ES-I3 (cell line): ENCODE data around the gene ADAMTS12.

Experiments used
- H3K36me3 ChIP-seq: 2 replicates; pipeline ENCODE4 v1.6.1; 2013; ENCODE audit warnings: mild to moderate bottlenecking, low read length, control low read depth, moderate library complexity; ENCODE audit not compliant: insufficient read depth
- H3K4me1 ChIP-seq: 2 replicates; pipeline ENCODE4 v1.6.1; 2013; ENCODE audit warnings: mild to moderate bottlenecking, control low read depth, low read length; ENCODE audit not compliant: insufficient read depth
- H3K9ac ChIP-seq: 2 replicates; pipeline ENCODE4 v1.6.1; 2013; ENCODE audit warnings: low read depth, mild to moderate bottlenecking, low read length, moderate library complexity
- H3K9me3 ChIP-seq: 2 replicates; pipeline ENCODE4 v1.6.1; 2013; ENCODE audit warnings: mild to moderate bottlenecking, low read length, moderate library complexity; ENCODE audit not compliant: control insufficient read depth, insufficient read depth

Gene ADAMTS12

GRCh38 chr5:33763435-33763834 is 128.4 kb downstream of the ADAMTS12 start:
- no peaks in the 10 kb centered on the region for H3K9me3 ChIP-seq
- no peaks in the 10 kb centered on the region for H3K36me3 ChIP-seq
- H3K9ac ChIP-seq, result no peak overlapping the region
- peaks cover 21% of the 10 kb centered on the region for H3K4me1 ChIP-seq

- Histone ChIP-seq H3K36me3 (no peaks in the 10 kb centered on the region), H3K9me3 (no peaks in the 10 kb centered on the region), H3K4me1 (peaks cover 21% of the 10 kb centered on the region), H3K9ac (no peak overlapping the region)
These were observed 128.9 kb downstream of the ADAMTS12 start for GRCh38 chr5:33762859-33763258.

- Histone ChIP-seq H3K36me3 (no peaks in the 10 kb centered on the region), H3K4me1 (peaks cover 21% of the 10 kb centered on the region), H3K9ac (no peak overlapping the region), H3K9me3 (no peaks in the 10 kb centered on the region)
These were observed 130.7 kb downstream of the ADAMTS12 start for GRCh38 chr5:33761139-33761538.

- H3K4me1 ChIP-seq, result peaks cover 4% of the 10 kb centered on the region; the same call in 1 of the 2 replicates
- H3K9me3 ChIP-seq, result no peaks in the 10 kb centered on the region
- no peaks in the 10 kb centered on the region for H3K36me3 ChIP-seq
- no peak overlapping the region for H3K9ac ChIP-seq
These were observed 133.1 kb downstream of the ADAMTS12 start for GRCh38 chr5:33758737-33759136.

- Histone ChIP-seq H3K9ac (no peak overlapping the region), H3K36me3 (no peaks in the 10 kb centered on the region)
These were observed 135.3 kb downstream of the ADAMTS12 start for GRCh38 chr5:33756491-33756890.

GRCh38 chr5:33755231-33755630 is 136.6 kb downstream of the ADAMTS12 start:
- Histone ChIP-seq H3K9ac (no peak overlapping the region), H3K36me3 (no peaks in the 10 kb centered on the region), H3K4me1 (no peaks in the 10 kb centered on the region), H3K9me3 (no peaks in the 10 kb centered on the region)

More at GRCh38 chr5:33756491-33756890, 135.3 kb downstream of the ADAMTS12 start:
- no peaks in the 10 kb centered on the region for H3K4me1 ChIP-seq
- H3K9me3 ChIP-seq, result no peaks in the 10 kb centered on the region

- no peaks in the 10 kb centered on the region for H3K4me1 ChIP-seq
- no peaks in the 10 kb centered on the region for H3K36me3 ChIP-seq
- H3K9ac ChIP-seq, result no peak overlapping the region
- H3K9me3 ChIP-seq, result no peaks in the 10 kb centered on the region
These were observed 138.1 kb downstream of the ADAMTS12 start for GRCh38 chr5:33753704-33754103.

- no peaks in the 10 kb centered on the region for H3K9me3 ChIP-seq
- no peaks in the 10 kb centered on the region for H3K36me3 ChIP-seq
- no peak overlapping the region for H3K9ac ChIP-seq
- no peaks in the 10 kb centered on the region for H3K4me1 ChIP-seq
These were observed 143.0 kb downstream of the ADAMTS12 start for GRCh38 chr5:33748754-33749153.

- Histone ChIP-seq H3K36me3 (no peaks in the 10 kb centered on the region), H3K9ac (no peak overlapping the region), H3K9me3 (no peaks in the 10 kb centered on the region), H3K4me1 (no peaks in the 10 kb centered on the region)
These were observed 146.6 kb downstream of the ADAMTS12 start for GRCh38 chr5:33745101-33745770.

- no peak overlapping the region for H3K9ac ChIP-seq
- H3K9me3 ChIP-seq, result no peaks in the 10 kb centered on the region
- H3K36me3 ChIP-seq, result 0 out of 2 replicates have a peak, but pooled peaks cover 3% of the 10 kb centered on the region
- peaks cover 12% of the 10 kb centered on the region for H3K4me1 ChIP-seq
These were observed 148.7 kb downstream of the ADAMTS12 start for GRCh38 chr5:33743099-33743498.

- Histone ChIP-seq H3K4me1 (peaks cover 16% of the 10 kb centered on the region), H3K36me3 (0 out of 2 replicates have a peak, but pooled peaks cover 3% of the 10 kb centered on the region), H3K9ac (no peak overlapping the region), H3K9me3 (no peaks in the 10 kb centered on the region)
These were observed 149.6 kb downstream of the ADAMTS12 start for GRCh38 chr5:33742181-33742580.

- no peaks in the 10 kb centered on the region for H3K9me3 ChIP-seq
- no peak overlapping the region for H3K9ac ChIP-seq
- peaks cover 25% of the 10 kb centered on the region for H3K4me1 ChIP-seq
- 0 out of 2 replicates have a peak, but pooled peaks cover 3% of the 10 kb centered on the region for H3K36me3 ChIP-seq
These were observed 152.8 kb downstream of the ADAMTS12 start for GRCh38 chr5:33738967-33739366.

GRCh38 chr5:33738097-33738496 is 153.7 kb downstream of the ADAMTS12 start:
- H3K36me3 ChIP-seq, result 0 out of 2 replicates have a peak, but pooled peaks cover 3% of the 10 kb centered on the region
- H3K9ac ChIP-seq, result no peak overlapping the region
- H3K4me1 ChIP-seq, result peaks cover 25% of the 10 kb centered on the region
- H3K9me3 ChIP-seq, result no peaks in the 10 kb centered on the region

GRCh38 chr5:33737697-33738096 is 154.1 kb downstream of the ADAMTS12 start:
- Histone ChIP-seq H3K36me3 (0 out of 2 replicates have a peak, but pooled peaks cover 3% of the 10 kb centered on the region), H3K9ac (no peak overlapping the region), H3K4me1 (peaks cover 25% of the 10 kb centered on the region), H3K9me3 (no peaks in the 10 kb centered on the region)

- Histone ChIP-seq H3K9me3 (no peaks in the 10 kb centered on the region), H3K4me1 (peaks cover 25% of the 10 kb centered on the region), H3K9ac (no peak overlapping the region), H3K36me3 (0 out of 2 replicates have a peak, but pooled peaks cover 3% of the 10 kb centered on the region)
These were observed 154.5 kb downstream of the ADAMTS12 start for GRCh38 chr5:33737284-33737683.
